ENCODE data around the gene PPP1R27. TPM values are rescaled to one million over a fixed set of nuclear protein-coding genes. Genes with fewer than 3 reads are reported as not detected.
A peak's percentile ranks its signal among the peaks of the same experiment; 100 is the strongest.

PPP1R27 gene
- total and polyA plus RNA-seq, 9 of the 15 experiments (the other 6 are each of a cell fraction or from before 2014, with no cell fraction given): 0.29 to 6.9 (median 1.5) TPM; not detected in 2

- no peak for TF ChIP-seq CSDE1 (IDR thresholded peaks at IDR 0.05)
- no peak for TF ChIP-seq ATF7 (IDR thresholded peaks at IDR 0.05)
- TF ChIP-seq ERF (CRISPR knock-in tag; IDR thresholded peaks at IDR 0.05): peak; percentile 87; the same call in 1 of the 2 replicates
- no peak for TF ChIP-seq ILK (tag; IDR thresholded peaks at IDR 0.05; ENCODE audit: borderline replicate concordance, low read depth)
- TF ChIP-seq CEBPZ (IDR thresholded peaks at IDR 0.05; ENCODE audit: borderline replicate concordance, low read depth, low read length): no peak
- TF ChIP-seq CBX8 (IDR thresholded peaks at IDR 0.05; ENCODE audit: borderline replicate concordance, extremely low read depth, low read depth, low read length, poor library complexity, severe bottlenecking): no peak
- TF ChIP-seq MAFG (tag; conservative IDR thresholded peaks at IDR 0.05): no peak
- TF ChIP-seq EGR1 (conservative IDR thresholded peaks at IDR 0.05): peak; percentile 45; the same call in 1 of the 2 replicates
- TF ChIP-seq ILF3 (IDR thresholded peaks at IDR 0.05; ENCODE audit: borderline replicate concordance): peak; percentile 7; the same call in 1 of the 2 replicates
- peak; percentile 53 for TF ChIP-seq TCF3 (CRISPR knock-in tag; IDR thresholded peaks at IDR 0.05)
- 0 out of 4 replicates have a peak, but pooled peaks of 1 of the 2 experiments have one; percentile 6 for TF ChIP-seq ZMIZ1 (IDR thresholded peaks at IDR 0.05; ENCODE audit: low read depth in 2 of 2, low read length in 2 of 2)
- no peak for TF ChIP-seq ZNF165 (CRISPR knock-in tag; IDR thresholded peaks at IDR 0.05; ENCODE audit: borderline replicate concordance)
- TF ChIP-seq ETV5 (CRISPR knock-in tag; IDR thresholded peaks at IDR 0.05; ENCODE audit: low read depth): 0 out of 2 replicates have a peak, but pooled peaks have one; percentile 13
- TF ChIP-seq GATA2 (CRISPR knock-in tag; IDR thresholded peaks at IDR 0.05): peak; percentile 51; the same call in 1 of the 2 replicates
- no peak for TF ChIP-seq ZNF589 (CRISPR knock-in tag; IDR thresholded peaks at IDR 0.05; ENCODE audit: low read depth)
- TF ChIP-seq HDGF (IDR thresholded peaks at IDR 0.05): peak; percentile 45; the same call in 1 of the 2 replicates
- TF ChIP-seq ZKSCAN8 (CRISPR knock-in tag; IDR thresholded peaks at IDR 0.05): no peak
- TF ChIP-seq SIN3A (IDR thresholded peaks at IDR 0.05; ENCODE audit: borderline replicate concordance in 2 of 2, control insufficient read depth in 1 of 2, low read depth in 2 of 2, low read length in 2 of 2): 0 out of 4 replicates have a peak, but pooled peaks of 1 of the 2 experiments have one; percentile 48
- TF ChIP-seq KLF13 (tag; IDR thresholded peaks at IDR 0.05; ENCODE audit: borderline replicate concordance, low read depth): no peak
- 0 out of 2 replicates have a peak, but pooled peaks have one; percentile 33 for TF ChIP-seq FOSL1 (tag; conservative IDR thresholded peaks at IDR 0.05)
- TF ChIP-seq RFX1 (IDR thresholded peaks at IDR 0.05): no peak
Observed at GRCh38 chr17:81867991-81868673, 33.3 kb upstream of the PPP1R27 start (continued).
